Stimulated activated naive CD8-positive, alpha-beta T cell treated with anti-CD3 and anti-CD28 coated beads, Interleukin-15, Interleukin-2, amounts not matched to agents 100 U/mL and 50 U/mL, for 24 hours (primary cell): ENCODE measurements around the gene CD180.

Experiments used
- ATAC-seq: fragments of 150-1000 bp; cut with Tn5 transposase; one replicate; pipeline ENCODE4 v1.10.0; 2021
- DNase-seq: peaks from one replicate; pipeline ENCODE4 v3.0.0; 2021

Gene CD180

DNA sequence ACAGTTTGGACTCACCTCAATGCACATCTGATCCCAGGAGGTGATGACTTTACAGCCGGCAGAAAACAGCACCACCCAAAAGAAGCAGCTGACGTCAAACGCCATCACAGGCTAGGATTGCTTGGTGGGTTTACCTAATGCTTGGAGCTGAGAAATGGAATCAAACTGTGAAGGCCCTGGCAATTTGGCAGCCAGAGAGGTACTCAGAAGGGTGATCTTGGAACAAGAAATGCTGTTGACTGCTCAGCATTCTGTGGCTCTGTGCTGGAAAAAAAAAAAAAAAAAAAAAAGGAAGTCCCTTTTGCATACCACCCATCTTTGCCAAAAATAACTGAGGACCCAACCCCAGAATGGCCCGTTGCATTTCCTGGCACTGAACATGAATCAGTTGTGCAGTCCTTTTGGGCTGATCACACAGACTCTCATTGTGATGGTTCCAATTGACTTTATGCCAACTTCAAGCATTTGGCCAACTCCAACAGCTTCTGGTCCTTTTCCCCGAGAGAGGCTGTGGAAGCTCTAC lies at the start of gene CD180:
CD180 (minus strand) TSS at position 263 of the 523 bp plus-strand sequence; CDS start at position 105, 158 bp downstream.
- DNase-seq (no peak), ATAC-seq (peak; percentile 19)

DNA sequence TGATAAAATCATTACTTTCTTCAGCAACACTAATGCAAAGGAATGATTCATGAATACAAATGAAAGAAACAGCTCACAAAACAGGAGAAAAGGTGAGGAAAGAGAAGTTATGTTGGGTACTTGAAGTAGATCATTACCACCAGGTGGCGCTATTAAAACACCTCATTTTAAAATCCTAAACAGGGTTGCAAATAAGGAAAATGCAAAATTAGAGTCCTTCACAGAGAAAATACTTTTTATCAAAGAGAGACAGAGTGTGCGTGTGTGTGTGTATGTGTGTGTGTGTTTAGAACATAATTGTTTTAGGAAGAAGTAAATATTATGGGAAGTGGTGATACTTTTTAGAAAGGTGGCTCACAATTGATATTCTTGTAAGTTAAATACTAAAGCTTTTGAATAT lies 49.5 kb upstream of the CD180 start:
- no peak for ATAC-seq
- DNase-seq: no peak

DNA sequence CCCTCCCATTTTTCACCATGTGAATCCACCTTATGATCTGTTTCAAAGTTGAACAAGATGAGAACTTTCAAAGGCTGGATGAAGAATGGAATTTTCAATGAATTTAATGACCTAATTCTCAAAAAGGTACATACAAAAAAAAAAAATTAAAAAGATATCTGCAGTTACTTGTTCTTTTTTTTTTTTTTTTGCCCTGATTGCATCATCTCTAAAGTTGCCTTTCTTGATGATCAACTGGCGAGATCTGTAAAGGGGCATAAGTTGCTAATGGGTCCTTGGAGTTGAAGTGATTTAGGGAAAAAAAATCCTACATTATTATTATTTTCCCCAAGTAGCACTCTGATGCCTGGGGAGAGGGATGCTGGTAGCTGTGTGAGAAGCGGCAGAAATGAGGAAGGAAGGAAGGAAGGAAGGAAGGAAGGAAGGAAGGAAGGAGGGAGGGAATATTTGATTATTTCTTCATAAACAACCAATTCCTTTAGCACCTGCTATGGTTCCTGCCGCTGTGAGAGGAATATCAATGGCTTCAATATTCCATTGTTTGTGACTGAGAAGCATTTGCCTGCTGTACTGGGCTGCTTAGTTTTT lies 48.8 kb upstream of the CD180 start:
- DNase-seq (no peak), ATAC-seq (no peak)

DNA sequence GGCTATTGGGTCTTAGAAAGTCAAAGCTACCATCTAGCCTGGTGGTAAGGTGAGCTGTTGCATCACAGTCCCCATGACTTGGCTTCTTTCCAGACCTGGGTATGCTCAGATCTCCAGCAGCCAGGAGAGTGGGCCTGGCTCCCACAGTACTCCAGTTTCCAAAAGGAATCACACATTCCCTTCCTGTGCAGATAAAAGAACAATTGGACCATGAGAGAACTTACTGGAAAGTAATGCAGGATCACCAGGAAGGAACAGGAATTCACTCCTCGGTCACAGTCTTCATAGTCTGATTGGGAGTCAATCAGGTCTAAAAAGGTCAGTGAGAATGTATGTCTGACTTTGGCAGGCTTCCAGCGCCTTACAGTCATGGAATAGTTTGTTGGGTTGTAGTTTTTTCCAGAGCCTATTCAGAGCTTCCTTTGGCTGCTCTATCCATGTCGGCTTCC lies 47.8 kb upstream of the CD180 start:
- DNase-seq (no peak), ATAC-seq (no peak)

DNA sequence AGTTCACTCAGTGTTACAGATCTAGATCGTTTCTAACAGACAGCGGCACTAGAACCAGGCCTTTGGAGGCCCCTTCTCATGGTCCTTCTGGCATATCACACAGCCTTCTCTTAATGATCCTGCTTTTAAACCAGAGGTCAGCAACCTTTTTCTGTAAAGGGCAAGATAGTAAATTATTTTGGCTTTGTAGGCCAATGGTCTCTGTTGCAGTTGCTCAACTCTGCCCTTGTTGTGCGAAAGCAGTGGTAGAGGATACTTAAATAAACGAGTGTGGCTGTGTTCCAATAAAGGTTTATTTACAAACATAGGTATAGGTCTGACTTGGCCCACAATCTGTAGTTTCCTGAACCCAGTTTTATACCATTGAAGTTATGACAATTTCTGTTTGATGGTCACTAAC lies 47.3 kb upstream of the CD180 start:
- no peak for DNase-seq
- ATAC-seq: no peak

DNA sequence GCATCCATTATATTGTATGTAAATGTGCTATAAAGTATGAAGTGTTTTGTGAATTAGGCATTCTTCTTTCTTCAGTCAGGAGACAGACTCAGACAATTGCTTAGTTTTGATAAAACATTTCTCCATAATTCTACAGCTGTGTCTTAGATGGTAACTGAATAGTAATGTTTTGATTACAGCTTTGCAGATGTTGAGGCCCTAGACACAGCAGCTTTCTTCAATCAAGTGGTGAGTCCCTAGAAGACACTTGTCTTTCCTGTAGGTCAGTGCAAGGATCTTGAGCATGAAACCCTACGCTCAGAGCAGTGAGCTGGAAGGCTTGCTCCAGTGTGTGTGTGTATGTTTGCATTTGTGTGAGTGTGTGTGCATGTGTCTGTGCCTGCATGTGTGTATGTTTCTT lies 46.8 kb upstream of the CD180 start:
- no peak for DNase-seq
- no peak for ATAC-seq

DNA sequence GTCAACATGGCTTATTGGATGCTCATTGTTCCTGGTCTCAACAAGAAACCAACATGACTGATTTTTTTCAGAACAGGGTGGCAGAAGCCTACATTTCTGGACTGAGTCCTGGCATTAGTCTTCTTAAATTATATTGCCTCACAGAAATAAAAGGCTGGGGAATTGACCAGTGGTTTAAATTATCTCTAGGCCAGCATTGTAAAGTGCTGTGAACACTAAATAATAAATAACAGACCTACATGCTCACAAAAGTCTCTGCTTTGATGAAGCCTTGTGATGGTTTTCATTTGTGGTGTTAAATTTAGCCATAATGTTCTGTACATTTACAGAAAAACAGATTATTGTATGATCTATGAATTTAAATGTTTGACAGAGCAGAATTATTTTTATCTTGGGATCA lies 44.7 kb upstream of the CD180 start:
- no peak for DNase-seq

DNA sequence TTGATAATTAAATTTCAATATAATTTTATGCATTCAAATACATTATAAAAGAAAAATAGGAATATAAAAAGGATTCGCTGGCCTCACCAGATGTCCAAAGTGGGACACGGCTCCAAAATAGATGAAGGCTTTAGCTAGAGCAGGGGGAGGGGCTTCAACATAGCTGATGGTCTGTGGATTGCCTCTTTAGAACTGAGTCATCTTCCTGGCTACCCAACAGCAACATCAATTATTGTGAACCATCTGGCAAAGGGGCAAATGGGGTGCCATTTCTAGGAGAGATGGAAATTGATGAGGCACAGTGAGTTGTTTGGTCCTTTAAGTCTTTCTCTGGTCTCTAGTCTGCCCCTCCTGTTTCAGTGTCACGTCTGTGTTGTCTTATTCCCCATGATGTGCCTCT lies 44.2 kb upstream of the CD180 start:
- no peak for DNase-seq
- ATAC-seq: no peak

More for the DNA sequence above, 44.7 kb upstream of the CD180 start:
- no peak for ATAC-seq

DNA sequence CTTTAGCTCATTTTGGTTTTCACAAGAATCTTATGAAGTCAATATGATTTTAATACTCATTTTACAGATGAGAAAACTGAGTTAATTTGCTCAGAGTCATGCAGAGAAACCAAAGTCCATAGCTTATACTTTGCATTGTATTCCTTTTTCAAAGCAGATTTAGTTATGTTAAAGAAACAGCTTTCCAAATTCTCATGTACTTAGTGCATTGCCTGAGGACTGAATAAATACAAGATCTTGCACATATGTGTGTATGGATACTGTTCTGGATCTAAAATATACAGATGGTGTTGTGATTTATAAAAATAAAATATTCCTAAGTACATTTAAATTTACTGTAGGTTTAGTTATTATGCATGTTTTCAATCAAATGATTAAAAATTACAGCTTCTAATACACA lies 43.5 kb upstream of the CD180 start:
- ATAC-seq: no peak

DNA sequence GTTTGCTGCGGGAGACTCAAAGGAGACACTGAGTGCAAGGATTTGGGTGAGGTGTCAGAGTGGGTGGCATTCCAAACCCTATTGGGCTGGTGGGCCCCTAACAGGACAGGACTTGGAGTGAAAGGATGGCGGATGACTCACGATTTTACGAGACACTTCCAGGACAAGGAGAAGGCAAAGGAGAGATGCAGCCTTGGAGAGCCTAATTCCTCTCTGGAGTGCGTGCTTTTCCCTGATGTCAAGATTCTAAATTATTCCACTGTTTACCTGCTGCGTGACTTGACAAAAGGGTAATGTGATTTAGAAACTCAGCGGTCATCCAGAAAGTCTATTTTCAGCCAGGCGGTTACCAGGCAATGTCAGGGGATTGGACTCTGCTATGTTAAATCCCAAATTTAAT lies 41.6 kb upstream of the CD180 start:
- no peak for ATAC-seq

More for the DNA sequence above, 43.5 kb upstream of the CD180 start:
- DNase-seq: no peak

DNA sequence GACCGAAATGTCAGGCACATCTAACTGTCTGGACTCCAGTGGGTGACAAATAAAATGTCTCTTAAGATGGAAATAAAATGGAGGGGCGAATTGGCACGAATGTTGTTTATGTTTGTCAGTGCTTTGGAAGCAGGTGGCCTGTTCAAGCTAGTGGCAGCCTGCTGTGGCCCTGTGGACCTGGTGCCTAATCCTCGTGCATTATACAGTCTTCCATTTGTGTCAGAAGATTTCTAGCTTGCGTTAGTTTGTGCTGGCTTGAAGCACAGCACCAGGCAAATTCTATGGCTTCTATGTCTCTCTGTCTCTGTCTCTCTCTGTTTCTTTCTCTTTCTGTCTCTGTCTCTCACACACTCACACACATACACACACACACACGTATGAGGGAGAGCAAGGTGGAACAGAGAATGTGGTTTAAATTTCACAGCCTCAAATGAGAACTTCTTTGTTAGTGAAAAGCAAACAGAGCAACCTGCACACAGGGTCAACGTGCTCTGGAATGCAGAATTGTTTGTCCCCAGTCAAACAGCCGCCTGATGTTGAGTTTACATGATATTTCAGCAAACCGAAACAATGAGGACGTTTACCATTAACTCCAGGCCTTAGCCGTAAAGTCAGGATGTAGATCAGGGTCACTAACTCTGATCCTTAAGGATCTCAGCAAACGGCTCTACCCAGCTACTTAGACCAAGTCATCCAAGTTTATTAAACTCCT lies 39.0 kb upstream of the CD180 start:
- DNase-seq (no peak), ATAC-seq (no peak)

More for the DNA sequence above, 41.6 kb upstream of the CD180 start:
- no peak for DNase-seq

DNA sequence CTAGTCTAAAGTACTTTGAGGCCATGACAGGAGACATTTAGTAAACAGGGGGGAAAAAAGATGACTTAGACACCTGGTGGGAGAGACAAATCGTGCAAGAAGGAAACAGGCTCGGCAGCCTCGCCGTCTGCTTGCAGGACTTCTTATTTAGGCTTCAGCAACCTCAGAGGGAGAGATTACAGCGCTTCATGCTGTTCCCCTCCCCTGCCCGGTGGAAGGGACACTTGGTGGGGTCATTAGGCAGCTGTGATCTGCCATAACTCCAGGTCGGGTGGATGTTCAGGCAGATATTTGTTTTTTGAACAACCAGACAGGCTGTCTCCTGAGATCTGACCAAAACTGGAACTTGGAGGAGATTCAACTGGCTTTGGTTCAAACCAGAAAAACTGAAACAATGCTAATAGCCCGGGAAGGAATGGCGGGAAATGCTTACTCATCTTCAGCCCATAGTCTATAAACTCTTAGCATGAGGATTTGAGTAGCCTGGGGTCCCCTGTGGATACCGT lies 38.1 kb upstream of the CD180 start:
- ATAC-seq (no peak), DNase-seq (no peak)

DNA sequence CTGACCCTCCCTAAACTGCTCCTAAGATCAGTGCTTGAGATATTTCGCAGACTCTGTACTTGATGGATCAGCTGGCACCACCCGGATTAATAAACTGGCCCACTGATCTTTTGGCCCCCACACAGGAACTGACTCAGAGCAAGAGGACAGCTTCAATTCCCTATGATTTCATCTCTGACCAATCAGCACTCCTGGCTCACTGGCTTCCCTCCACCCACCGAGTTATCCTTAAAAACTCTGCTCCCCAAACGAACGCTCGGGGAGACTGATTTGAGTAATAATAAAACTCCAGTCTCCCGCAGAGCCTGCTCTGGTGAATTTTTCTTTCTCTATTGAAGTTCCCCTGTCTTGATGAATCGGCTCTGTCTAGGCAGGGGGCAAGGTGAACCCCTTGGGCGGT lies 36.5 kb upstream of the CD180 start:
- no peak for DNase-seq
- ATAC-seq: no peak

DNA sequence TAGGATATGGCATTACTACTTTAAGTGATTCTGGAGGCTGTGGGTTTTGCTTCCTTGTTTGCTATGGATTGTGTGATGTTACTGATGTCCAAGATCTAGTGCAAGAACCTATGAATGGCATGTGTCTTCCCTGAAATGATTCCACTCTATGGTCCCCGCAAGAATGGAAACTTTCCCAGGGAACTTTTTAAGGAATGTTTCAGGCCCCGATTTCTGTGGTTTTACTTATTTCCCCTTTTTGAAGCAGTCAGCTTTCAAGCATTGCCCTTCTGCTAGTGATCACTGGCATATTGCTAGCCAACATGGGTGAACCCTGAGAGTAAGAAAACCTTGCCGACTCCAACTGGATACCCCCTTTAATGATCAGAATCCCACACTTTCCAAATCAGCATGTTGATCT lies 26.6 kb upstream of the CD180 start:
- DNase-seq: no peak
- ATAC-seq: no peak

DNA sequence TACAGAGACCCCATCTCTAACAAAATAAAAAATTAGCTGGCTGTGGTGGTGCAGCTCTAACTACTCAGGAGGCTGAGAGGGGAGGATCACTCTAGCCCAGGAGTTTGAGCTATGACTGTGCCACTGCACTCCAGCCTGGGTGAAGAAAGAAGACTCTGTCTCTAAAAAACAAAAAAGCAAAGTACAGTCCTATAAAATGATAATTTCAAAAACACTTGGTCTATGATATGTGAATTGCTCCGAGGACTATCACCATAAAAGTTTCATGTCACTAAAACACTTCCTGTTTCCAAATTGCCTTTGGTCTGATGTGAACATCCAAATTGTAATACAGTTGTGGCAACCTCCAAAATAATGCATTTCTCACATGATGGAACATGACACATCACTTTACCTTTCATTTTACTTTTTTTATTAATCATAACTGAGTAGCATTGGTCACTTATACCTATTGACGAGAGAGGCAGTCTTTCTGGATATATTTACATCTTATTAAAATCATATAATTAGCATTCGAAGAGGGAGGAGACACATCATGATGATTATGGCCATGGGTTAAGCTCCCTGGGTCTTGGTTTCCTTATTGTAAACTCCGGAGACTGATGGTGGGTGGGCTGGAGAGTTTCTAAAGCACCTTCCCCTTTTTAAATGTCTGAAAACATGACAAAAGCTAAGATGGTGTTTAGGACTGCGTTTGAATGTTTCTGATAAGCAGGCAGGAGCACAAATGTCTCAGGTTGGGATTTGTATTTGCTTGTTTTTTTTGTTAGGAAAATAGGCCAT lies 25.8 kb upstream of the CD180 start:
- ATAC-seq (peak; percentile 40), DNase-seq (no peak)

DNA sequence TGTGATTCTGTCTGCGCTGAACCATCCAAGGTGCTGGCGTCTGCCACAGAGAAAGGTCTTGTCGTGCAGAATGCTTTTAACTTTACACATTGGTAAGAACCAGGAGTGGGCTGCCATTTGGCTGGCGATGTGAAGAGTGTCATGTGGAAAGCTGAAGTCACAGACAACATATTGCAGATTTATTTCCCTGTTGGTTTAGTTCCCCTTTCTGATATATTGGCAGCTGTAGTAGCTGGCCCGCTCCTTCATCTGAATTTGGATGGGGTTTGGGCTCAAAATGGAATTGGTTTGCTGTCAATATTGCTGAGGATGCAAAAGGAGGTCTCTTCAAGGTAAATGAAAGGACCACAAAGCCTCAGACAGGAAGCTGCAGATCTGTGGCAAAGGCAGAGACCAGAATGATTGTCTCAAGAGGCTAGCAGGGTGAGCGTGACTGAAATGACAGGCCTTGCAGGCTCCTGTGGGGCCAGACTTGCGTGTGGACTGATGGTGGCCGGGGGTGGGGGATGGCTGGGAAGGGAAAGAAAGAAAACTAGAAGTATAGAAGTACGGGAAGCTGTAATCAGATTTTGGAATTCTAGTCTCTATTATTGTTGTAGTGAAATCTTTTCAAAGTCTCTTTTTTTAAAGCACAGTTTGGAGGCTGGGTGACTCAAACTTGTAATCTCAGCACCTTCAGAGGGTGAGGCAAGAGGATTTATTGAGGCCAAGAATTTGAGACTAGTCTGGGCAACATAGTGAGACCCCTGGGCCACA lies 25.1 kb upstream of the CD180 start:
- ATAC-seq: peak; percentile 84
- peak; percentile 51 for DNase-seq

DNA sequence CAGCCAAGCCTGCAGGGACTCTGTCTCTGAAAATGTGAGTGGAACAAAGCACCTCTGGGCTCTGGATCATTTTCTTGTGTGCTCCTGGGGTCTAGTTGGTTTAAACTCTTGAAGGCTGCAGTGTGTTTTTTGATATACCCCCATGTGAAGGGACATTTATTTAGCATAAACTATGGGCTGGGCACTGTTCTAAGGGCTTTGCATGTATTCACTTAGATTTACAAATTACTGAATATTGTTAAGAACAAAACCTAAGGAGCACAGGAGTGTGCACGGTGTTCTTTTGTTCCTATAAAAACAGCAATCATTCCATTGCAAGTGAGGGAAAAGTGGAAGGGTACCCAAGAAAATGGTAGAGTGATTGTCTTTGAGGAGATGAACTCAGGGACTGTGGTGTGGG lies 20.0 kb upstream of the CD180 start:
- no peak for DNase-seq
- ATAC-seq: no peak

DNA sequence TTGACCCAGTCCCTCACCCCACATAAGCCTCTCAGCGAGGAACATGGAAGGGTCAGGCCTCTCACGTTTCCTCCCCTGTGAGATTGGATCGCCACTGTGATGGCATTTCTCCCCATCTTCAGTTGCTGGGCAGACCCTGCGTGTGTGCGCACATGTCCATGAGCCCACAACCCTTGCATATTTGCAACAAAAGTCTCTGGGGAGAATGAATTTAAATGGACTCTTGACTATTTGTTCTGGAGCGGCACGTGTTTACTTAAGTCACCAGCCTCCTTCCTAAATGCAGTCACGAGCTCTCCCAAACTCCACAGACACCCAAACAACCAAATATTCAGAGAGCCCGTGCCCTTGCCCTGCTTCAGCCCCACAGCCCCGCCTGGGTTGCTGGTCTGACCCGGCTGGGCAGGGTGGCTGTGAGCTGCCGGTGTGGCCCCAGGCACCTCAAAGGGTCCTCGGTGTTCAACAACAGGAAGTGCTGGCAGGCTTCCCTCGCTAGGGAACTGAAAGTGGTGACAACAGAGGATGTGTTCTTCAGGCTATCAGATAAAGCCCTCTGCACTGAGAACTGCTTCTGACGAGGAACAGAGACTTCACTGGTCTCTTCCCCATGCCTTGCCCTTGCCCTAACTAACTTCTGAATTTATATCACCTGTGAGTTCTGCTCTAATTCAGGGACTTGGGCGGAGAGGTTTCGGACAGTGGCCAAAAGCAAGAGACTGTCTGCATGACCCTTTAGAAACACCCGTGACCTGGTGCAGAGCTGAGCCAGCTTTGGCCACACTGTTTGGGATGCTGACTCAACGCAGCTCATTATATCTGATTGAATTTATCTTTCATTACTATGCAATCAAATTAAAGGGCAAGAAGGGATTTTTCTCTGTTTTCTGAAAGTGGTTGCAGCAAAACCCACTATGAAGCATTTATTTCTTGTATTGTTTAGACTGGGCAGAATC lies 19.2 kb upstream of the CD180 start:
- DNase-seq (peak; percentile 73), ATAC-seq (peak; percentile 92)

DNA sequence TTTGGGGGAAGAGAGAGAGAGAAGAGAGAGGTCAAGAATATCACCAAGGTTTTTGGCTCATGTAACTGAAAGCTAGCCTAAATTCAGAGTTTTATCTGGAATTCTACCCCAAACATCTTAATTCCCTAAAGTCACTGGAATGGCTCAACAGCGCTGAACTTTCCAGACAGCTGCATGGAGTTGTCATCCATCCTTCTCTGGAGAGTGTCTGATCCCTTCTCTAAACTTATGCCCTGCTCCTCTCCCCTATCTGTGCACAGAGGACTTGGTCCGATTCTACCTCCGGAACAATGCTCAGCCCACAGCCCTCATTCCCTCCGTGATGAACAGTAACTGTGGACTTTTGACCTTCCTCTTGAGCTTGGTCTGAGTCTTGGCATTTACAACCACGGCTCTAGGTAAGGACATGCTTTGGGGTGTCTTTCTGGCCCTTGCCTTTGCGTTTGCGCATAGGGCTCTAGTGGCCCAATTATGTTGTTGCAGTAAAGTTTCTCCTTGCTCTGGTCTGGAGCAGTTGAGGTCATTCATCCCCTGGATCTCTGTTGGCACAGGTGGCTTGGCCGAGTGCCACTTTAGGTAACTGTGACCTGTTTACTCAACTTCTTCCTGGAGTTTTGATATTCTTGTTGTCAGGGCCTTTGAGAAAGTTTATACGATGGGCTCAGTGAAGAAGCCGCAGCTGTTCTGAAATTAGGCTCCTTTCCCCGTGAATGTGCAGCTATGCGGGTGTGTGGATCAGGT lies 18.3 kb upstream of the CD180 start:
- ATAC-seq (no peak), DNase-seq (no peak)

DNA sequence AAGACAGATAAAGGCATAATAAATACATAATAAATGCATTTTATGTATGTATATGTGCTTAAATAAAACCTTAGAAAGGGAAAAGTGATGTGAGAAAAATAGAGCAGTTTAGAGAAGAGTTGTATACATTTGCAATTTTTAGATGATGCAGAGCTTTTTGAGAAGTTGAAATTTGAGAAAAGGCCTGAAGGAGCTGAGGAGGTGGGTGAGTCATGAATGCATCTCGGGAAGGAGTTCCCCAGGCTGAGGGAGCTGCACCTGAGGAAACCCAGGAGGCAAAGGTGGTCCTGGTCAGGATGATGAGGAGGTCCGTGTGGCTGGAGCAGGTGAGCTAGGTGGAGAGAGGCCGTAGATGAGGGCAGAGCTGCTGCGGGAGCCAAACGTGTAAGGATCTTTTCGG lies 17.4 kb upstream of the CD180 start:
- DNase-seq: no peak
- ATAC-seq: no peak
